K562 (cell line): Measurements from ENCODE around the gene VWA7. TPM values are rescaled to one million over a fixed set of nuclear protein-coding genes. Genes with fewer than 3 reads are reported as not detected.

ENCODE experiments used
- ATAC-seq: fragments of 200-7000 bp; cut with Tn5 transposase; 3 replicates; pipeline ENCODE4 v1.9.1; 2020; ENCODE audit warnings: moderate library complexity
- BruUV-seq: library from RNA; stranded (reverse); fragments of 400-500 nt; replicated peaks from 2 replicates; lab custom pipeline; 2021; lab: Mats Ljungman, UMichigan
- CTCF ChIA-PET: fragments of 300-600 bp; formaldehyde crosslinking; extraction: SDS; loops from one replicate; lab custom pipeline; 2021; ENCODE audit warnings: low intra/inter-chr PET ratio; lab: Yijun Ruan, JAX
- POLR2A ChIA-PET: fragments of 300-600, 350-650 bp; sonication (Branson Sonifier 250); formaldehyde crosslinking; extraction: SDS; loops from one replicate; lab custom pipeline; 2021; ENCODE audit warnings: antibody characterized with exemption, inconsistent platforms; lab: Yijun Ruan, JAX
- DNase-seq, 4 experiments: peaks; one replicate each; pipeline versions ENCODE4 v3.0.0 to v3.0.0-alpha.2; 2011 to 2018; ENCODE audit warnings: low spot score in 3 of 4, mixed read lengths in 3 of 4; ENCODE audit errors: extremely low read depth in 1 of 4
- FAIRE-seq: peaks from 2 replicates; lab custom pipeline; 2011; peaks lifted over from hg19 to GRCh38; lab: Jason Lieb, UNC
- H2AFZ ChIP-seq: 2 replicates; pipeline ENCODE4 v1.6.0; 2011; ENCODE audit warnings: low read depth, low read length, control low read depth, inconsistent platforms
- H3K27ac ChIP-seq: fragments of 200-600 bp; 3 replicates; pipeline ENCODE4 v1.8.0; 2011; ENCODE audit warnings: low read depth, mild to moderate bottlenecking, control low read depth, inconsistent platforms, low read length, moderate library complexity, mixed read lengths; ENCODE audit errors: extremely low read depth
- H3K27me3 ChIP-seq, 2 experiments: fragments of 300-600 bp in 1 of 2; 2 replicates in 1 of 2; 3 replicates in 1 of 2; pipeline versions ENCODE4 v1.6.0 to v1.8.0; 2011; ENCODE audit warnings: inconsistent platforms in 2 of 2, low read length in 2 of 2, mild to moderate bottlenecking in 1 of 2, mixed read lengths in 1 of 2, moderate library complexity in 1 of 2; ENCODE audit not compliant: control insufficient read depth in 2 of 2, insufficient read depth in 2 of 2
- H3K36me3 ChIP-seq: fragments of 300-600 bp; 3 replicates; pipeline ENCODE4 v1.8.0; 2011; ENCODE audit warnings: mild to moderate bottlenecking, low read length, inconsistent platforms; ENCODE audit not compliant: control insufficient read depth, insufficient read depth
- H3K4me1 ChIP-seq, 2 experiments: fragments of 200-600 bp in 1 of 2; replicated peaks in 1 of 2; 2 replicates in 1 of 2; 3 replicates in 1 of 2; pipeline versions ENCODE4 v1.5.1 to v1.8.0; 2011; ENCODE audit warnings: inconsistent platforms in 2 of 2, low read length in 2 of 2, mild to moderate bottlenecking in 1 of 2, mixed read lengths in 1 of 2, moderate library complexity in 1 of 2; ENCODE audit not compliant: control insufficient read depth in 2 of 2, insufficient read depth in 2 of 2
- H3K4me2 ChIP-seq: 2 replicates; pipeline ENCODE4 v1.6.1; 2011; ENCODE audit warnings: low read length, control low read depth, inconsistent platforms, mixed read lengths; ENCODE audit not compliant: insufficient read depth
- H3K4me3 ChIP-seq: fragments of 200-600 bp; sonication (generic), shearing (Covaris generic); 2 replicates; pipeline ENCODE4 v1.5.1; 2016; ENCODE audit warnings: control low read depth, inconsistent platforms
- H3K79me2 ChIP-seq: fragments of 200-600 bp; 3 replicates; pipeline ENCODE4 v1.8.0; 2011; ENCODE audit warnings: low read length, inconsistent platforms; ENCODE audit not compliant: control insufficient read depth, insufficient read depth
- H3K9ac ChIP-seq, 2 experiments: 2 replicates each; pipeline versions ENCODE4 v1.6.0 to v1.6.1; 2011; ENCODE audit warnings: low read depth in 2 of 2, low read length in 2 of 2, control low read depth in 1 of 2, inconsistent platforms in 1 of 2, mild to moderate bottlenecking in 1 of 2, mixed read lengths in 1 of 2; ENCODE audit not compliant: insufficient read depth in 1 of 2
- H3K9me1 ChIP-seq: one replicate; pipeline ENCODE4 v1.6.0; 2011; ENCODE audit warnings: inconsistent platforms, mild to moderate bottlenecking, low read length, moderate library complexity; ENCODE audit not compliant: control insufficient read depth, insufficient read depth
- H3K9me3 ChIP-seq: replicated peaks from 2 replicates; pipeline ENCODE4 v1.5.1; 2011; ENCODE audit warnings: low read depth, low read length, inconsistent platforms; ENCODE audit not compliant: control insufficient read depth, insufficient read depth
- H4K20me1 ChIP-seq: replicated peaks from 2 replicates; pipeline ENCODE4 v1.6.1; 2011; ENCODE audit warnings: low read length, inconsistent platforms, mixed read lengths; ENCODE audit not compliant: control insufficient read depth, insufficient read depth
- CHCHD3 ChIP-seq: fragments of 250-450 bp; sonication (Bioruptor Pico); IDR thresholded peaks from 2 replicates; pipeline ENCODE4 v2.1.2; 2022; ENCODE audit warnings: mild to moderate bottlenecking
- DMBX1 ChIP-seq: fragments of 250-450 bp; sonication (Bioruptor Pico); IDR thresholded peaks from 2 replicates; pipeline ENCODE4 v1.8.0; 2022; ENCODE audit warnings: inconsistent platforms, mild to moderate bottlenecking, moderate library complexity, borderline replicate concordance
- FOXA3 ChIP-seq, 2 experiments: fragments of 450-650 bp in 1 of 2; sonication (generic) in 1 of 2; formaldehyde crosslinking; IDR thresholded peaks in 1 of 2; conservative IDR thresholded peaks in 1 of 2; 2 replicates each; pipeline versions ENCODE4 v1.4.0 to v1.8.0; 2020 to 2022; ENCODE audit warnings: mild to moderate bottlenecking in 2 of 2, missing genetic modification reagents in 1 of 2
- ILK ChIP-seq: fragments of 450-650 bp; IDR thresholded peaks from 2 replicates; pipeline ENCODE4 v1.6.1; 2016; ENCODE audit warnings: missing genetic modification characterization, low read depth, mild to moderate bottlenecking, missing compliant biosample characterization, moderate library complexity, borderline replicate concordance
- NELFE ChIP-seq: IDR thresholded peaks from 2 replicates; pipeline ENCODE4 v1.6.1; 2011; ENCODE audit warnings: mild to moderate bottlenecking; ENCODE audit not compliant: insufficient read depth, insufficient read length
- PML ChIP-seq: IDR thresholded peaks from 2 replicates; pipeline ENCODE4 v1.6.1; 2012; ENCODE audit warnings: low read length, inconsistent platforms
- POLR2AphosphoS5 ChIP-seq: IDR thresholded peaks from 2 replicates; pipeline ENCODE4 v1.6.1; 2011; ENCODE audit warnings: mild to moderate bottlenecking, low read depth, low read length, moderate library complexity; ENCODE audit not compliant: control insufficient read depth, insufficient read depth
- RHOXF2B ChIP-seq: fragments of 250-450 bp; sonication (Bioruptor Pico); conservative IDR thresholded peaks from 2 replicates; pipeline ENCODE4 v1.5.1; 2021
- RNF219 ChIP-seq: fragments of 250-450 bp; sonication (Bioruptor Pico); IDR thresholded peaks from 2 replicates; pipeline ENCODE4 v1.5.0; 2022; ENCODE audit warnings: mild to moderate bottlenecking
- SIN3A ChIP-seq, 2 experiments: fragments of 150-350 bp in 1 of 2; IDR thresholded peaks; 2 replicates each; pipeline ENCODE4 v1.6.1; 2011 to 2016; ENCODE audit warnings: borderline replicate concordance in 2 of 2, low read depth in 2 of 2, low read length in 2 of 2, mild to moderate bottlenecking in 2 of 2, moderate library complexity in 2 of 2; ENCODE audit not compliant: control insufficient read depth in 1 of 2
- SNIP1 ChIP-seq: fragments of 450-650 bp; IDR thresholded peaks from 2 replicates; pipeline ENCODE4 v1.7.1; 2017; ENCODE audit warnings: low read depth, mild to moderate bottlenecking
- TRIM24 ChIP-seq, 2 experiments: fragments of 450-650 bp; IDR thresholded peaks; 2 replicates each; pipeline ENCODE4 v1.6.1; 2016
- ZBTB33 ChIP-seq: sonication (generic); formaldehyde crosslinking; IDR thresholded peaks from 2 replicates; pipeline ENCODE4 v1.8.1; 2023; ENCODE audit warnings: mild to moderate bottlenecking, missing genetic modification reagents
- ZNF184 ChIP-seq: sonication (generic); formaldehyde crosslinking; IDR thresholded peaks from 2 replicates; pipeline ENCODE4 v1.5.0; 2020; ENCODE audit warnings: missing genetic modification reagents
- ZNF583 ChIP-seq: fragments of 250-450 bp; sonication (Bioruptor Pico); IDR thresholded peaks from 2 replicates; pipeline ENCODE4 v1.4.0; 2020
- ZNF780A ChIP-seq: fragments of 250-450 bp; sonication (Bioruptor Pico); IDR thresholded peaks from 2 replicates; pipeline ENCODE4 v1.5.0; 2021; ENCODE audit warnings: mild to moderate bottlenecking
- WGBS: fragments of 100-300 bp; shearing (Covaris generic); methylation state at CpG from one replicate; pipeline ENCODE4 v1.1.6; 2016; ENCODE audit warnings: low coverage, mixed read lengths; ENCODE audit not compliant: insufficient coverage; ENCODE audit errors: missing lambda C conversion rate; 5-methylcytosine and 5-hydroxymethylcytosine counted together
- in situ Hi-C: fragments of 300-500 bp; cut with MboI; formaldehyde crosslinking; loops from 4 replicates; pipeline ENCODE4 v1.15.0; 2018; ENCODE audit warnings: inconsistent platforms, mixed read lengths
- intact Hi-C: fragments of 100-400 bp; cut with micrococcal nuclease; formaldehyde crosslinking; loops from 2 replicates; pipeline ENCODE4 v1.14.2; 2022
- polyA plus RNA-seq, 8 experiments: library from polyadenylated mRNA; depleted of rRNA in 4 of 8; stranded (reverse) in 5 of 8; unstranded in 3 of 8; fragments of >200 nt; fragmentation: Nextera tagmentation in 2 of 8; fragmentation: Illumina TruSeq in 1 of 8; extraction: Ambion mirVana in 2 of 8; extraction: Trizol in 1 of 8; gene quantifications; 2 replicates each; pipeline versions ENCODE4 v1.2.1 to v1.2.3, GENCODE V29; 2011 to 2014; ENCODE audit warnings: inconsistent platforms in 1 of 8, missing spikeins in 1 of 8
- total RNA-seq, 7 experiments: library from RNA; depleted of rRNA in 6 of 7; stranded (reverse); fragments of >200 nt in 6 of 7; fragmentation: Illumina TruSeq in 2 of 7; extraction: Trizol in 2 of 7; gene quantifications; 2 replicates each; pipeline versions ENCODE4 v1.2.1 to v1.2.3, GENCODE V29; 2011 to 2021; ENCODE audit warnings: low replicate concordance in 1 of 7

VWA7 gene
- total and polyA plus RNA-seq, 9 of the 15 experiments (the other 6 are each of a cell fraction or from before 2014, with no cell fraction given), result 0.18 to 2.9 (median 0.95) TPM

- Histone ChIP-seq H3K4me2 (peak overlapping the region; percentile 98), H2AFZ (peak overlapping the region; percentile 90), H4K20me1 (peaks cover 16% of the 10 kb centered on the region), H3K9me1 (no peaks in the 10 kb centered on the region), H3K4me3 (peak overlapping the region; percentile 59), H3K9me3 (no peaks in the 10 kb centered on the region), H3K4me1 (peaks cover 51 to 58% of the 10 kb centered on the region in 2 experiments), H3K79me2 (peaks cover 66% of the 10 kb centered on the region), H3K36me3 (peaks cover 23% of the 10 kb centered on the region), H3K9ac (peak overlapping the region; percentile 92 to 97), H3K27me3 (no peaks in the 10 kb centered on the region), H3K27ac (peak overlapping the region; percentile 99)
- intact Hi-C loops, result loop anchor here (10.0 kb wide), 1 partner anchor 353 kb away; the partner anchor contains the start of genes AGPAT1 and RNF5
- POLR2A ChIA-PET, result interaction anchor here (0.6 to 6.4 kb wide), 30 partner anchors 8 to 1149 kb away, joined by 3 to 93 read pairs (median 4); partner anchors contain the start of genes BAG6, C6orf47, CLIC1 and CSNK2B
- in situ Hi-C loops, result no loop called here
- peak; percentile 82 for FAIRE-seq
- peak; percentile 77 for ATAC-seq
- CTCF ChIA-PET, result no interaction called here
- BruUV-seq, result TSS peak; percentile 44
- WGBS, result under 1% methylated on average over 21 of the region's 25 CpGs
- DNase-seq, result peak; percentile 95 to 100 (median 96)
- TF ChIP-seq RNF219 (CRISPR knock-in tag), result no peak; the same call in 1 of the 2 replicates
- TF ChIP-seq PML, result peak; percentile 75
- TF ChIP-seq SNIP1, result no peak
- TF ChIP-seq FOXA3 (CRISPR knock-in tag; conservative IDR thresholded peaks at IDR 0.05 in 1 of 2, IDR thresholded peaks at IDR 0.05 in 1 of 2), result no peak
- TF ChIP-seq SIN3A (IDR thresholded peaks at IDR 0.05; ENCODE audit: borderline replicate concordance in 2 of 2, control insufficient read depth in 1 of 2, low read depth in 2 of 2, low read length in 2 of 2), result peak in 1 of 2 experiments; percentile 39; a peak in 1 of 4 replicates
- TF ChIP-seq ILK (tag), result no peak
- TF ChIP-seq RHOXF2B (CRISPR knock-in tag), result peak; percentile 72
- TF ChIP-seq ZNF780A (CRISPR knock-in tag), result peak; percentile 76; the same call in 1 of the 2 replicates
- TF ChIP-seq CHCHD3 (CRISPR knock-in tag), result peak; percentile 86; the same call in 1 of the 2 replicates
- peak; percentile 33; the same call in 1 of the 2 replicates for TF ChIP-seq ZBTB33 (CRISPR knock-in tag)
- peak; percentile 49; the same call in 1 of the 2 replicates for TF ChIP-seq DMBX1 (CRISPR knock-in tag)
- peak in 1 of 2 experiments; percentile 63; a peak in 2 of 4 replicates for TF ChIP-seq TRIM24 (IDR thresholded peaks at IDR 0.05)
- TF ChIP-seq ZNF184 (CRISPR knock-in tag), result no peak
- TF ChIP-seq NELFE, result no peak
- peak; percentile 68; the same call in 1 of the 2 replicates for TF ChIP-seq ZNF583
- TF ChIP-seq POLR2AphosphoS5, result peak; percentile 92
Measured at GRCh38 chr6:31822036-31822821, 45.1 kb upstream of the VWA7 start.
